Mesothelial cell of epicardium (in vitro differentiated cells): ENCODE measurements around the gene GABARAP. TPM values are rescaled to one million over a fixed set of nuclear protein-coding genes. Genes with fewer than 3 reads are reported as not detected.

Source experiments
- DNase-seq, 2 experiments: peaks; one replicate each; pipeline ENCODE4 v3.0.0; 2021; ENCODE audit warnings: low spot score in 2 of 2; ENCODE audit not compliant: unreplicated experiment in 2 of 2
- H3K27ac Mint-ChIP-seq: 2 replicates; pipeline ENCODE4 v1.8.0; 2021; ENCODE audit warnings: mixed read lengths
- H3K27me3 Mint-ChIP-seq: 2 replicates; pipeline ENCODE4 v1.8.0; 2021; ENCODE audit warnings: low read depth, mixed read lengths
- H3K36me3 Mint-ChIP-seq: 2 replicates; pipeline ENCODE4 v1.8.0; 2021; ENCODE audit warnings: mixed read lengths
- H3K4me1 Mint-ChIP-seq: 2 replicates; pipeline ENCODE4 v1.8.0; 2021; ENCODE audit warnings: mixed read lengths
- H3K4me3 Mint-ChIP-seq: 2 replicates; pipeline ENCODE4 v1.8.0; 2021; ENCODE audit warnings: mild to moderate bottlenecking, moderate library complexity, mixed read lengths
- H3K9me3 Mint-ChIP-seq: 2 replicates; pipeline ENCODE4 v1.8.0; 2021; ENCODE audit warnings: mixed read lengths
- total RNA-seq: library from RNA; stranded (reverse); gene quantifications from 3 replicates; pipeline ENCODE4 v1.2.1, GENCODE V29; 2021
- TF ChIP-seq, protein P1 (sequence below): fragments of 200-600 bp; sonication (generic); IDR thresholded peaks from one replicate; pipeline ENCODE4 v1.5.0; 2021; ENCODE audit warnings: antibody characterized with exemption; ENCODE audit not compliant: unreplicated experiment

GABARAP gene
- total RNA-seq, 1 donor from 2014 or later = 424 TPM

DNA sequence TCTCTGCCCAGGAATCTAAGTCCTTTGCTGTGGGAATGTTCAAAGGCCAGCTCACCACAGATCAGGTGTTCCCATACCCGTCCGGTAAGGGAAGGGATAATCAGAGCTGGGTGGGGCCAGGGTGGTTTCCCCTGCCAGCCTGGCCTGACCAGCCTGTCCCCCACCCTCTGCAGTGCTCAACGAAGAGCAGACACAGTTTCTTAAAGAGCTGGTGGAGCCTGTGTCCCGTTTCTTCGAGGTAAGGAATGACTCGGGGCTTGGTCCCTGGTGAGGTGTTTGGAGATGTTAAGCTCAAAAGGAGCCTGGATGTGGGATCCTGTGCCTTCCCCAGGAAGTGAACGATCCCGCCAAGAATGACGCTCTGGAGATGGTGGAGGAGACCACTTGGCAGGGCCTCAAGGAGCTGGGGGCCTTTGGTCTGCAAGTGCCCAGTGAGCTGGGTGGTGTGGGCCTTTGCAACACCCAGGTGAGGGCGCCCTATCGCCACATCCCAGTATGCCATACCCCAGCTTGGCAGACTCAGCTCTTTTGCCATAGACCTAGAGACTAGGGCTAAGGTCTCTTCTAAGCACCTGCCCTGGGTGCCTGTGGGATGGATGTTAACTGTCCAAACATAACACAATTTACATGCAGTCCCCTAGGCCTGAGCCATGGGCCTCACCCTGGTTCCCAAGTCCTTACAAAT, 21.5 kb downstream of the GABARAP start:
- TF ChIP-seq, protein P1, sequence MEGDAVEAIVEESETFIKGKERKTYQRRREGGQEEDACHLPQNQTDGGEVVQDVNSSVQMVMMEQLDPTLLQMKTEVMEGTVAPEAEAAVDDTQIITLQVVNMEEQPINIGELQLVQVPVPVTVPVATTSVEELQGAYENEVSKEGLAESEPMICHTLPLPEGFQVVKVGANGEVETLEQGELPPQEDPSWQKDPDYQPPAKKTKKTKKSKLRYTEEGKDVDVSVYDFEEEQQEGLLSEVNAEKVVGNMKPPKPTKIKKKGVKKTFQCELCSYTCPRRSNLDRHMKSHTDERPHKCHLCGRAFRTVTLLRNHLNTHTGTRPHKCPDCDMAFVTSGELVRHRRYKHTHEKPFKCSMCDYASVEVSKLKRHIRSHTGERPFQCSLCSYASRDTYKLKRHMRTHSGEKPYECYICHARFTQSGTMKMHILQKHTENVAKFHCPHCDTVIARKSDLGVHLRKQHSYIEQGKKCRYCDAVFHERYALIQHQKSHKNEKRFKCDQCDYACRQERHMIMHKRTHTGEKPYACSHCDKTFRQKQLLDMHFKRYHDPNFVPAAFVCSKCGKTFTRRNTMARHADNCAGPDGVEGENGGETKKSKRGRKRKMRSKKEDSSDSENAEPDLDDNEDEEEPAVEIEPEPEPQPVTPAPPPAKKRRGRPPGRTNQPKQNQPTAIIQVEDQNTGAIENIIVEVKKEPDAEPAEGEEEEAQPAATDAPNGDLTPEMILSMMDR = no peak
- no peak for DNase-seq
- Mint-ChIP-seq H3K9me3 (no peaks in the 10 kb centered on the region), H3K27ac (peak overlapping the region; percentile 95), H3K4me3 (peak overlapping the region; percentile 92), H3K4me1 (peaks cover 42% of the 10 kb centered on the region), H3K27me3 (no peaks in the 10 kb centered on the region), H3K36me3 (peaks cover 7% of the 10 kb centered on the region)

DNA sequence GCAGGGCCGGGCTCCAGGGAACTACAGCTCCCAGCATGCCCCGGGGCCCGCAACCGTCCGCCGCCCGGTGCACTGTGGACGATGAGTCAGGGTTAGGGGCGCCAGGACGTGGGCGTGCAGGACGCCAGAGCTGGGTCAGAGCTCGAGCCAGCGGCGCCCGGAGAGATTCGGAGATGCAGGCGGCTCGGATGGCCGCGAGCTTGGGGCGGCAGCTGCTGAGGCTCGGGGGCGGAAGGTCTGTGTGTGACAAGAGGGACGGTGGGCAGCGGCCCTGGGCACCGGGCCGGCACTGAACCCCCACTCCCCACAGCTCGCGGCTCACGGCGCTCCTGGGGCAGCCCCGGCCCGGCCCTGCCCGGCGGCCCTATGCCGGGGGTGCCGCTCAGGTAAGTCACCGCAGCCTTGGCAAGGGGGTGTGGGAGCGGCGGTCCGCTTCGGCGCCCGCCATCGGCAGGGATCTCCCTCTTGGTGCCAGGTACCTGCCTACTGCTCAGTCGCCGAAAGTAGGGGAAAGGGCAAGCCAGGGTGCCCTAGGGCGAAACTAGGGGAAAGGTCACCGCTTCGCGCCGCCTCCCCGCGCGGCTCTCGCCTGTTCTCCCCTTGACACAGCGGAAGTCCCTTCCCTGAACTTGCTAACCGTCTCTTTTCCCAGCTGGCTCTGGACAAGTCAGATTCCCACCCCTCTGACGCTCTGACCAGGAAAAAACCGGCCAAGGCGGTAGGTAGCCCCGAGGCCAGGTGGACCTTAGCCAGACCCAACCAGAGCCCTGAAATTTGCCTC, 22.2 kb downstream of the GABARAP start, which contains the start of the genes ACADVL and DLG4:
Gene ACADVL (plus strand): TSS at position 127 of the 781 bp plus-strand sequence. CDS start 47 bp downstream, at position 174.
Gene DLG4 (minus strand): TSS at position 25 of the 781 bp plus-strand sequence.
- H3K27me3 Mint-ChIP-seq = no peaks in the 10 kb centered on the region
- peak; percentile 63 to 77 for DNase-seq
- TF ChIP-seq, protein P1 = no peak
- no peaks in the 10 kb centered on the region for H3K9me3 Mint-ChIP-seq
- H3K4me1 Mint-ChIP-seq = peaks cover 48% of the 10 kb centered on the region
- peak within 1 kb of the TSS; percentile 92 for H3K4me3 Mint-ChIP-seq
- peaks cover 7% of the 10 kb centered on the region for H3K36me3 Mint-ChIP-seq
- H3K27ac Mint-ChIP-seq = peak within 1 kb of the TSS; percentile 96

DNA sequence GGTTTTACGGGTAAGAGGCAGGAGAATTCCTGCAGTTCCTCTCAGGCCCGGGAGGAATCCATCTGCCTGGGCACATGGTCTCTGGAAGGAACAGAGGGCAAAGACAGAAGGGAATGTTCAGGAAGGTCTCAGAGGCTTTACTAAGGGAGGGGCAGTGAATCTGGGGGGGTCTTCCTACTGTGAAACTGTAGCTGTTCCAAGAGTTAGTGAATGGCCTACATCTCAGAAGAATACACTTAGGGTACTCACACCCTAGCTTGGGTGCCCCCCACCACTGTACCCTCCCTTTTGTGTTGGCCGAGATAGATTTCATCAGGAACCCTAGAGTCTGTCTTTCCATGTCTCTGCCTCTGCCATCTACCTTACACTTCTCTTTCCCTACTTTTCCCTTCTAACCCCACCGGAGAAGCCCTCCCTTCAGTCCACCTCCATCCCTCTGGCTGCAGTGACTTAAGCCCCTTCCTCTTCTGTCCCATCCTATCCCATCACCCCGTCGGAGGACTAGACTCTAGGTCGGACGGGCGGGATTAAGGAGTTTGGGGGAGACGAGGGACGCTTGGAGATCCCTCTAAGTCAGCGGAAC, 22.9 kb downstream of the GABARAP start:
- no peak for DNase-seq
- Mint-ChIP-seq H3K27ac (peak overlapping the region; percentile 96), H3K4me1 (peaks cover 53% of the 10 kb centered on the region), H3K27me3 (no peaks in the 10 kb centered on the region), H3K36me3 (peaks cover 7% of the 10 kb centered on the region), H3K9me3 (no peaks in the 10 kb centered on the region), H3K4me3 (peak overlapping the region; percentile 92)
- TF ChIP-seq, protein P1 = no peak

DNA sequence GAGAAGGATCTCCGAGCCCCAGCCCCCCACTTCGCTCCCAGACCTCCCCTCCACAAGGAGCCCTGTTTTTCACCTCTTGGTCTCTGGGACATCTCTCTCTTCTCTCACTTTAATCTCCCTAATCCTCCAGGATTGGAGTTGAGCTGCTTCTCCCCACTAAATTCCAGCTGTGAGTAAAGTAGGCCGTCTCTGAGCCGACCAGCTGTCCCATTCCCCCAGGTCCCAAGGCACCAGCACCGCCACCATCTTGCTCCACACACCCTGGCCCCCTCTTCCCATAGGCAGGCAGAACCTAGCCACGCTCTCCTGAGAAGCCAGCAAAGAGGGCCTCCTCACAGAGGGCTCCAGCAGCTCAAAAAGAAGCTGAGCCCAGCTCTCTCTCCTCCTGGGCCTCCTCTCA, 23.5 kb downstream of the GABARAP start:
- peak overlapping the region; percentile 72 for H3K27ac Mint-ChIP-seq
- H3K4me1 Mint-ChIP-seq = peaks cover 59% of the 10 kb centered on the region
- no peak for DNase-seq
- no peaks in the 10 kb centered on the region for H3K9me3 Mint-ChIP-seq
- H3K36me3 Mint-ChIP-seq = peaks cover 4% of the 10 kb centered on the region
- no peaks in the 10 kb centered on the region for H3K27me3 Mint-ChIP-seq
- TF ChIP-seq, protein P1 = no peak
- H3K4me3 Mint-ChIP-seq = peak overlapping the region; percentile 92

DNA sequence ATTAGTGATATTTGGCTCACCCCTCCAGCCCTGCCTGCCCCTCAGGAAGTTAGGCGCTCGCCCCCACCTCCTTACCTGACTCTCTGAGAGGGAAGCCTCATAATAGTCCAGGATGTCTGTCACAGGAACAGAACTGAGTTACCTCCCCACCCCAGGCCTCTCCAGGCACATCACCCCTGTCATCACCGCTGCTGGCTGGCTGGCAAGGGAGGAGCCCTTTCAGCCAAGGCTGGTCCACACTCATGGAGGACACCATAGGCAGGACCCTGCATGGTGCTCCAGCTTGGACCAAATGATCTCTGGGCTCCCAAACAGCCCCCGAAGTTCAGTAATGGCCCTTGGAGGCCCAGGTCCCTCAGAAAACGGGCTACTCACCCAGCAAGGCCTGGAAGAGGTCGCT, 24.1 kb downstream of the GABARAP start:
- H3K9me3 Mint-ChIP-seq = no peaks in the 10 kb centered on the region
- TF ChIP-seq, protein P1 = no peak
- H3K27ac Mint-ChIP-seq = peak overlapping the region; percentile 72
- no peaks in the 10 kb centered on the region for H3K27me3 Mint-ChIP-seq
- H3K4me1 Mint-ChIP-seq = peaks cover 64% of the 10 kb centered on the region
- H3K36me3 Mint-ChIP-seq = no peaks in the 10 kb centered on the region
- no peak for DNase-seq
- H3K4me3 Mint-ChIP-seq = peak overlapping the region; percentile 92
